ENCODE measurements around the gene PMPCA.

The PMPCA gene

DNA sequence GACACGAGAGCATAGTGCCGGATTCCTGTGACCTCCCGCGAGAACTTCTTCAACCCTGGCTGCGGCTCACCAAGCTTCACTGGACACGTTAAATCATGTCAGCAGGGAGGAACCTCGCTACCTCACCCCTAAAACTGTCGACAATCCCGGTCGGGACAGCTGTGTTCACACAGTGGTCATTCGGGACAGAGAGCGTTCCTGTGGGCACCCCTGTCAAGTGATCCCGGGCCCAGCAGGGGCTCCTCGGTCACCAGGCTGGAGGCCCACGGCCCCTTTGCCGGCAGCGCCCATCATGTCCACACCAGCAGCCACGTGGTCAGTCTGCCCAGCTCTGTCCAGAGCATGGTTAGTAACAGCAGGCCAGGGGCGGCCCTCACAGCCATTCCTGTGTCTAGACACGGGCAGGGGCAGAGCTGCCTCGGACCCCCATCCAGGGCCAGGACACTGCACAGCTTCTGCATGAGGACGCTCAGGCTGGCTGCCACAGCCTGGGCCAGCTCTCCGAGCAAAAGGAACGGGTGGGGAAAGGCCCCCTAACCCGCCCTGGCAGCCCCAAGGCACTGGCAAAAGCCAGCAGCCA, 25.7 kb downstream of the PMPCA start:
- DNase-seq (ENCODE audit: low read depth in 3 of 3): no peak

DNA sequence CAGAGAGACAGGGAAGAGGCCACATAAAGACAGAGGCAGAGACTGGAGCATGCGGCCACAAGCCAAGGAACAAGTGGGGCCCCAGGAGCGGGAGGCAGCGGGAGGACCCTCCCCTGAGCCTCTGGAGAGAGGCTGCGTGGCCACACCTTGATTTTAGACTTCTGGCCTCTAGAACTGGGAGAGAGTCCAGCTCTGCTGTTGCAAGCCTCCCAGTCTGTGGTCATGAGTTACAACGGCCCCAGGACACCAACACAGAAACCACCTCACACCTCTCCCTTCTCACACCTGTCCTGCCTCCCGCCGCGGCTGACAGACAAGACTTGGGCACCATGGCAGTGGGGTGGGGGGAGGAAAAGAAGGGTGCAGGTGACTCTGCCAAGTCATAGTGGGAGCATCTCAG, 27.0 kb downstream of the PMPCA start:
- no peak for DNase-seq (ENCODE audit: low read depth in 3 of 3)

DNA sequence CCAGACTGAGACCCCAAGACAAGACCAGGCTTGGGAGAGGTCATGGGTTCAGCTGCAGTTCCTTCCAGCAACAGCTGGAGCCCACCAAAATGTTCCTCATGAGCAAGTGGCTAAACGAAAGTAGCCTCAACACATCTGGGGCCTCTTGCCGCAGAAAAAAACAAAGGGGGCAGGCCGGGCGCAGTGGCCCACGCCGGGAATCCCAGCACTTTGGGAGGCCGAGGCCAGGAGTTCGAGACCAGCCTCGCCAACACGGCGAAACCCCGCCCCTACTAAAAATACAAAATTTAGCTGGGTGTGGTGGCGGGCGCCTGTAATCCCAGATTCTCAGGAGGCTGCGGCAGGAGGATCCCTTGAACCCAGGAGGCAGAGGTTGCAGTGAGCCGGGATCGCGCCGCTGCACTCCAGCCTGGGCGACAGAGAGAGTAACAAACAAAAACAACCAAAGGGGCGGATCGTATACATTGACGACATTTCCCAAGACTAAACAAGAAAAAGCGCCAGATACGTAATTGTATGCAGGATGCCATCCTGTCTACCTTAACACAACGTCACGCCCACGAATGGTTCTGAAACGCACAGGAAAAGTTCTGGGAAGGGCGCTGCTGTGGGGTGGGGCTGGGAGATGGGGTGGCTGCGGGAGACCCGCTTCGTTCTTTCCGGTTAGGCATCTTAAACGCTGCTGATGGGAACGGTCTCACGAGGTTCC, 27.5 kb downstream of the PMPCA start:
- DNase-seq (ENCODE audit: low read depth in 3 of 3): no peak

DNA sequence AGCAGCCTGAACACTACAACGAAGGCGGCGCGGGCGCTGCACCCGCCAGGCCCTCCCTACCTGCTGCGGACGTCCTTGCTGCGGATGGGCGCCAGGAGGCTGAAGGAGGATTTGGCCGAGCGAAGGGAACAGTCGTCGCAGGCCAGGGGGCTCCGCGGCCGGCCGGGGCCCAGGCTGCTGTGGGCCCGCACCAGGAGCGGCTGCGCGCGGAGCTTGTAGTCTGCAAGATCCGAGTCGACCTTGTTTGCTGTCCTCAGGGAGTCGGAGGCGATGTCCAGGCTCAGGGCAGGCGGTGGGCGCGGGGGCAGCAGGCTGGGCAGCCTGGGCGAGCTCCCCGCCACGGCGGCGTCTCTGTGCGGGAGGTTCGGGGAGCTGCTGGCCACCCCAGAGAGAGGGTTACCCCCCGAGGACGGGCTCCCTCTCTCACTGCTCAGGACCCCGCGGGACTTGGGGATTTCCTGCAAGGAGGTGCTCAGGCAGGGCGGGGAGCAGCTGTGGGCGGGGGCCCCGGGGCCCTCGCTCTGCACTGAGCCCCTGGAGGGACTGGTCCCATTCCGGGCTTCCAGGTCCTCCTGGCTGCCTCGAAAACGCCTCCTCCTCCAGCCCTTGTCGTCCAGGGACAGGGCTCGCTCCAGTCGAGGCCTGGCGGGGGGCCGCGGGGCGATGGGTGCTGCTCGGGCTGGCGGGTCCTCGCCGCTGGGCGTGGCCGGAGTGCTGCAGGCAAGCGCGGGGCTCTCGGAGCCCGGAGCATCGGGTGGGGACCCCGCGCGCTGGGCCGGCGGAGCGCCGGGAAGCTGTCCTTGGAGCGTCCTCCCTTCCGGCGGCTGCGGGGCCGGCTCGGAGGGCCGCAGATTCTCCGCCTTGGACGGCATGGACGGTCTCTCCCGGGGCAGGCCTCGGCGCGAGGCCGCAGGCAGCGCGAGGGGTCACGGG, 28.4 kb downstream of the PMPCA start:
- peak; percentile 42 to 46 (median 46) for DNase-seq (ENCODE audit: low read depth in 3 of 3)

DNA sequence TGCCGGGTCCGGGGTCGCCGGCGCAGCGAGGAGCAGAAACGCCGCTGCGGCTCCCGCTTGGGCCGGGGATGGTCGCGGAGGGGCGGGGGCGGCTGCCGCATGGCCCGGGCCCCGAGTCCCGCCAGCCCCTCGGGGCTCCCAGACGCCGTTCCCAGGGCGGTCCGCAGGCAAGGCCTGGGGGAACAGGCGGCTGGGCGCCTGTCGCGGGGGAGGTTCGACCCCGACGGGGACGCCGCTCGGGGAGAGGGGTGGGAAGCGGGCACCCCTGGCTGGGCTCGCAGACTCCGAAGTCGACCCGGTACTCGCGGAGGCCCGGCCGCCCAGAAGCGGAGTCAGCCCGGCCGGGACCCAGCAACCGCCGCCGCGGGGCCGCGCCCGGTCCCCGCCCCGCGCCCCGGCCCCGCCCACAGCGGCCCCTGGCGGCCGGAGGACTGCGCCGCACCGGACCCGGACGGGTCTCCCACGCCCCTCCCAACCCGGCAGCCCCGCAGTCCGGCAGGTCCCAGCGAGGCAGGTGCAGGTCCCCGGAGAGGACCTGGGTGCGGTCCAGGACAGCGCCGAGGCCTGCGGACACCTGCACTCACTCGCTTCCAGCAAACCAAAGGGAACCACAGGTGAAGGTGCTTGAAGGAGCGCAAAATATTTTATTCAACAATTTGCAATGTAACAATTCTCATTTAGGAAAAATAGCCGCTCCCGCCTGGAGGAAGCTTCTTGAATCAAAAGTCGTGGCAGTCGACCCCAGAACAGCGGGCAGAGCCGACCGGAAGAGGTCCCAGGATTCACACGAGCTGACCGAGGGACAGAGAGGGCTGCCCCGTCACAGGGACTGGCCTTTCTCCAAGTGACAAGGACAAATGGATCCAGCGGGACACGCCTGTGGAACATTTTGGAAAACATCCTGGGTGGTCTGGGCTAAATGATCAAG, 29.3 kb downstream of the PMPCA start, which contains the start of gene INPP5E:
TSS of gene INPP5E (minus strand) at position 365 of the 928 bp plus-strand sequence. CDS start 426 bp downstream, outside the sequence.
- DNase-seq (ENCODE audit: low read depth in 3 of 3): peak; percentile 67 to 85 (median 74)

DNA sequence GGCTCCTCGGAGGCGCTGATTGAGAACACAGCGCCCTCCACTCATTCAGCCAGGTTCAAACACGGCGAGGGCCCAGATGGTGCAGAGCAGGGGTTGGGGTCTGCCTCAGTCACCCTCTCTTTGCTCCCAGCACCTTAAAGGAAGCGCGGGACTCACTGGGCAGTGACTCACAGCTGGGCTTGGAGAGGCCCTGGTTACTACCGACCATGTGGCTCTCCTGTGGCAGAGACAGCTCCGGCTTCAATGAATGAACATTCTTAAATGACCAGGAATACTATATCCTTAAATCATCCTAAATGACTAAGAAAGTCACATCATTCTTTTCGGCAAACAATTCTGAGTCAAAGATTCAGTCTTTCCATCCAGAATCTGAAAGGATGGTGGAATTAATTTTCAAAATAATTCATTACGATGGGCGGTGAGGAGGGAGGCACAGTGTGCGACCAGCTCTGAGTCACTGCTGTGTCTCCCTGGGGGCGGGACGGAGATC, 30.8 kb downstream of the PMPCA start:
- DNase-seq (ENCODE audit: low read depth in 3 of 3): no peak

DNA sequence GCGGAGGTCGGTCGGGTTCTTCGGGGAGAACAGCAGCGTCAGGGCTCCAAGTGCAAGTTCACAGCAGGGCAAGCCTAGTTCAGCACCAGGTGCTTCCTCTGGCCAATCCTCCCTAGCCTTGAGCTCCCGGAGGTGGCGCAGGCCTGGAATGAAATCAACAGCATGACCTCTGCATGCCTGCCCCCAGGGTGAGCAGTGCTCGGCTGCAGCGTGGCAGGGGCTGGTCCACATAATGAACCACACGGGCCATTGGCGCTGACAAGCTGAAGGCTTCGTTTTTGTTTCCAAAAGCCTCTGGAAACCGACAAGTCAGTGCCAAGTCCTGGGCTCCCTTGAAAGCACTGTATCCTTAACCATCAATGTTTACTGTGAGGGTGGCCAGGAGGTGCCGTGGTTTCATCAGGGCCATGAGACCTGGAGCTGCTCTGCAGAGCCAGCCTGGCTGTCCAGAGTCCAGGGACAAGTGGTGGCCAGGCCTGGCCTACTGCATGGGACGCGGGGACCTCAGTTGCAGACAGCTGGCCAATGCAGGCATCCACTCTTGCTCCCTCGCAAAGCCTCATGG, 31.3 kb downstream of the PMPCA start:
- DNase-seq (ENCODE audit: low read depth in 3 of 3): no peak

DNA sequence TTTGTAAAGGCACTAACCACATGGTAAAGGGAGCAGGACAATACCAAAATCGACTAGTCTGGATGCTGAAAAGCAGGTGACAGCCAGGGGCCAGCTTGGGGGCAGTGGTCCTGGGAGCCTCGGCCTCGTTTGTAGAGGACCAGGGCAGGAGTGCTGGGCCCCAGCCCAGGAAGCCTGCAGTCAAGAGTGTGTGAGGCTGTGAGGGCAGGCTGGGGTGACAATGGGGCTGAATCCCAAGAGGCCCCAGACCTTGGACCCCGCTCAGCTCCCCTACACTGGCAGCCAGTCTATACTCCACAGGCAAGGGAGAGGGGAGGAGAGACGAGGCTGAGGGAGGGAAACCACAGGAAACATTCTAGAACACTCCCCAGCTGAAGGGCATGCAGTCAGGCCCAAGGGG, 31.8 kb downstream of the PMPCA start:
- DNase-seq (ENCODE audit: low read depth in 3 of 3): no peak

DNA sequence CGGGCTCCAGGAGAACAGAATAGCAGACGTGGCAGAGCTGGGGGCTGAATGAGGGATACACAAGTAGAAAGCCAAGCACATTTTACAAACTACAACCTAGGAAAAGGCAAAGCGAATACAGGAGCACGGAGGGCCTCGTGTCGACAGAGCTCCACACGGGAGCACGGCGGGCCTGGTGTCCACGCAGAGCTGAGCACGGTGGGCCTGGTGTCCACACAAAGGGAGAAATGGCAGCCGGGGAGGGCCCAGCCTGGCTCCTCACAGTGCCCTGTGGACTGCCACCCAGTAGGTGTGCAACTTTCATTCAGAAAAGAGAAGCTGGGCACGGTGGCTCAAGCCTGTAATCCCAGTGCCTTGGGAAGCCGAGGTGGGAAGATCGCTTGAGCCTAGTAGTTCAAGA, 32.6 kb downstream of the PMPCA start:
- DNase-seq (ENCODE audit: low read depth in 3 of 3): no peak

DNA sequence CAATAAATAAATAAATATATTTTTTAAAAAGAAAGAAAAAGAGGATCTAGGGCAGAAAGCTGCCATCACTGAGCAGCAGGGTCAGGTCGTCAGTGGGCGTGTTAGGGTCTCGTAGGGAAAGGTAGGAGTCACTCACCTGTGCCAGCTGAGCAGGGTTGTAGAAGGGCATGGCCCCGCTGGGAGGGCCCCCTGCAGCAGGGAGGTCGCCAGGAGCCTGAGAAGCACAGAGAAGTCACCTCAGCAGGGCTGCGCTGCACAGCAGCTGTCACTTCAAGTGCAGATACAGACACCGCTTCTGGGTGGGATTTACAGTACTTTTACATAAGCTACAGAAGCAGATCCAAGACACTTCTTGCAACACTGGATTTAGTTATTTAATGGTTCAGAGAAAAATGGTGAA, 33.2 kb downstream of the PMPCA start:
- no peak for DNase-seq (ENCODE audit: low read depth in 3 of 3)

DNA sequence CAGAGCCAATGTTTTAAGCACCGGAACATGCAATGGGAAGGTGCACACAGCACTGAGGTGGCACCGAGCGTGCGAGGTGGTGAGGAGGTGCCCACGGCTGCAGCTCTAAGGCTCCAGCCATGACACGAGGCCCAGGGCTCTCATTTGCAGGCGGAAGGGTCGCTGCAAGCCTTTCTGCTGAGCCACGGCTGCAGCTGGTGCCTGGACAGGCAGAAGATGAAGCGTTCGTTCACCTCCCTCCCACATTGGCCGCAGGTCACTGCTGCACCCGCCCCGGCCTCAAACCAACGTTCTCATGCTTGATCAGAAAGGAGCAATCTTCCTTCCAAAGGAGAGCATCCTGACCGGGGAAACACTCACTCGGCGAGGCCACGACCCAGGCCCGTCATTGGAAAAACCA, 33.6 kb downstream of the PMPCA start:
- DNase-seq (ENCODE audit: low read depth in 3 of 3): no peak

DNA sequence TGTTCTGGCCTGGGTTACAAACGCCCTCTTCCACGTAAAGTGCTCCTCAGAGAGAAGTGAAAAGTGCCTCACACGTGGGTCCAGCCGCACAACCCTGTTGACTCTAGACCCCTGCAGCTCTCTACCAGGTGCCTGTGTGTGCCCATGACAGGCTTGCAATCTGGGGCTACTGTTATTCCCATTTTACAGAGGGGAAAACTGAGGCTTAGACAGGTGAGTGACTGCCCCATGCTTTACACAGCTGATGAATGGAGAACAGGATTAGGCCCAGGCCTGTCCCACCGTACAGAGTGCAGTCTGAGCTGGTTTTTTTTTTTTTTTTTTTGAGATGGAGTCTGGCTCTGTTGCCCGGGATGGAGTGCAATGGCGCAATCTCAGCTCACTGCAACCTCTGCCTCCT, 35.3 kb downstream of the PMPCA start:
- DNase-seq (ENCODE audit: low read depth in 3 of 3): no peak

DNA sequence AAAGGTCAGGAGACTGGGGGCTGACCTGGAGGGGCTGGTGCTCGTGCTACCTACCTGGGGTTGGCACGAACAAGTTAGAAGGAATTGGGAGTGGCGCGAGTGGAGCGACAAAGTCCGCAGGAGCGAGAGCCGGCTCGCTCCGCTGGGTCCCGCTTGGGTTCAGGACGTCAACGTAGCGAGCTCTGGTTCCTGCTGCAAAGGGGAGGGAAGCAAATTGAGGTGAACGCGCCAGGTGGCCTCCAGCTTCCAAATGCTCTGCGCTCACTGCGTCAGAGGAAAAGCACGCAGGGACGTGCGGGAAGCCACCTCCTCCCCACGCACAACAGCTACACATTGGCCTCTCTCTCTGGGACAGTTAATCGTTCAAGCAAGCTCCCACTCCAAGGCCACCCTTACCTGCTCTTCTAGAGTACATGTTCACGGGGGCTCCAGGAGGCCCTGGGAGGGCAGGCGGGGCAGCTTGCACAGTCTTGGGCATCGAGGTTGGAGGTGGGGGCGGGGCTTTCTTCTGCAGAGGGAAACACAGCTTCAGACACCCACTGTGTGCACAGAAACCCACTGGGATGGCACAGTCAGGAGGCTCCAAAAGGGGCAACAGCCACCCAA, 36.8 kb downstream of the PMPCA start:
- DNase-seq (ENCODE audit: low read depth in 3 of 3): no peak

DNA sequence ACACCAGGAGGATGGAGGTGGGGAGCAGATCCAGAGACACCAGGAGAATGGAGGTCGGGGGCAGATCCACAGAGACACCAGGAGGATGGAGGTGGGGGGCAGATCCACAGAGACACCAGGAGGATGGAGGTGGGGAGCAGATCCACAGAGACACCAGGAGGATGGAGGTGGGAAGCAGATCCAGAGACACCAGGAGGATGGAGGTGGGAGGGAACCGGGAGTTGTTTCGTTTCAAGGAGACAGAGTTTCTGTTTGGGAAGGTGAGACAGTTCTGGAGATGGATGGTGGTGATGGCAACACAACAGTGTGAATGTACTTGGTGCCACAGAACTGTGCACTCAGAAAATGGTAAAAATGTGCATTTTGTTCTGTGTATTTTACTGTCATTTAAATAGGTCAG, 38.2 kb downstream of the PMPCA start:
- DNase-seq (ENCODE audit: low read depth in 3 of 3): no peak

DNA sequence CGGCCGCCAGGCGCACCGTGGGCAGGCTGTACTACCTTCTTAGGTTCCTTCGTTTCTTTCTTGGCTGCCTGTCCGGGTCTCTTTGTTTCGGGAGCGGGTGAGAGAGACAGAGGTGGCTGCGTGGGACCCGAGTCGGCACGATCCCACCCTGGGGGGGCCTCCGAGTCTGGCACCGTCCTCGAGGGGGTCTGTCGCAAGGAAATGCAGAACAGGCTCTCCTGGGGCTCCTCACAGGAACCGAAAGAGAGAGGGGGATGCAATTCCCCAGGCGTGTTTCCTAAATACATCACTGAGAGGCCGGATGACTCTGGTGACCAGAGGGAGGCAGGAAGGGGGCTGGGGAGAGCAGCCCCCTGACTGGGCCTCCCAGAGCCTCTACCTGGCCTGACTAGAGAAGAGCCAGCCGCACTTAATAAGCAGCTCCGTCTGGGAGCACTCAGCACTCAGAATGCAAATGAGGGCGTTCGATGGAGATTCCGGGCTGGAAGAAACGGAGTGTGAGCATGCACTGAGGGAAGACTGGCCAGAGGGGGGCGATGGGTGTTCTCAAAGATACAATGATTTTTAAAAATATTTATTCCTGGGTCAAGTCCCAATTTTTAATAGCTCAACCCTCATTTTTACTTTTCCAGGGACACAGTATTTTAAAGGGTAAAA, 40.9 kb downstream of the PMPCA start:
- DNase-seq (ENCODE audit: low read depth in 3 of 3): no peak

DNA sequence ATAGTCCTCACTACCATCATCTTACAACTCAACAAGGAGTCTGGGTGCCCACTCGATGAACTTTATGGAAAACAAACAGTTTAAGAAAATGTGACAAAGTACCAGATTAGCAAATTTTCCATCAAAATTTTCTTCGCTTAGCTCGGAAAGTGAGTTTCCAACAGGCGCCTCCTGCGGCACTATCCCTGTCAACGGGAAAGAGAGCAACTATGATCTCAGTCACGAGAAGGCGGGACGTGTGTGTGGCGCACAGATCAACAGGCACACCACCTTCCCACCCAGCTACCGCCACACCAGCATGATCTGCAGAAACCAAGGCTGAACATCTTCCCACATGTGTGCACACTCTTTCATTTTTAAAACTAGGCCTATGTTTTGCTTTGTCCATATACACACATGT, 42.9 kb downstream of the PMPCA start:
- no peak for DNase-seq (ENCODE audit: low read depth in 3 of 3)

DNA sequence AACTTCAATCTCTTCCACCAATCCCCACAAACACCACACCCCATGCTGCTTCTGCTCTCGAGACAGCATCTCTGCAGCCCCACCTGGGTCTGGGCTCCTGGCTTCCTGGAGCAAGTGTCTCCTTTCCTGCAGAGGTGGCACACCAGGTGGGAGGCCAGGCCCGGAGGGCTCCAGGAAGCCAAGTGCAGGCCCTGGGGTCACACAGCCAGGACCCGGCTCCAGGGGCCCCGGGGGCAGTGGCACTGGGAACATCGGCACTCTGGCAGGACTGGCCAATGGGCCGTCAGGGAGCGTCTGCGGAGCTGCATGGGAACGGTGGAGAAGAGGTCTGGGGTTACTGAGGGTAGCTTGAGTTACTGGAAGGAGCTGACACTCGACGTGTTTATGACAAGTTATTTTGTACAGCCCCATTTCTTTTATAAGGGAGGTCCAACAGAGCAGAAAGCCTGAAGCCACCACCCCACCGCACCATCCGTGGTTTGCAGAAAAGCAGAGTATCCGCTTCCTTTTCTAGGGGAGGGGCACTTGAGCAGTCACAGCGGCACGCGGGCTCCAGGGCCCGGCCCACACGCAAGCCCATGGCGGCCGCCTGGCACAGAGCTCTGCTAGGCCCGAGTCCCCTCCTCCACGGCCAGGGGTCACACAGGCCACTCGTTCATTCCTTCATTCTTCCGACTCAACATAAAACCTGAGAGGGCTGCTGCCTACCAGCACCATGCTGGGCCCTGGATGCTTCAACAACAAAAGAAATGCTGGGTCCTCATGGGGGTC, 43.8 kb downstream of the PMPCA start:
- DNase-seq (ENCODE audit: low read depth in 3 of 3): no peak

DNA sequence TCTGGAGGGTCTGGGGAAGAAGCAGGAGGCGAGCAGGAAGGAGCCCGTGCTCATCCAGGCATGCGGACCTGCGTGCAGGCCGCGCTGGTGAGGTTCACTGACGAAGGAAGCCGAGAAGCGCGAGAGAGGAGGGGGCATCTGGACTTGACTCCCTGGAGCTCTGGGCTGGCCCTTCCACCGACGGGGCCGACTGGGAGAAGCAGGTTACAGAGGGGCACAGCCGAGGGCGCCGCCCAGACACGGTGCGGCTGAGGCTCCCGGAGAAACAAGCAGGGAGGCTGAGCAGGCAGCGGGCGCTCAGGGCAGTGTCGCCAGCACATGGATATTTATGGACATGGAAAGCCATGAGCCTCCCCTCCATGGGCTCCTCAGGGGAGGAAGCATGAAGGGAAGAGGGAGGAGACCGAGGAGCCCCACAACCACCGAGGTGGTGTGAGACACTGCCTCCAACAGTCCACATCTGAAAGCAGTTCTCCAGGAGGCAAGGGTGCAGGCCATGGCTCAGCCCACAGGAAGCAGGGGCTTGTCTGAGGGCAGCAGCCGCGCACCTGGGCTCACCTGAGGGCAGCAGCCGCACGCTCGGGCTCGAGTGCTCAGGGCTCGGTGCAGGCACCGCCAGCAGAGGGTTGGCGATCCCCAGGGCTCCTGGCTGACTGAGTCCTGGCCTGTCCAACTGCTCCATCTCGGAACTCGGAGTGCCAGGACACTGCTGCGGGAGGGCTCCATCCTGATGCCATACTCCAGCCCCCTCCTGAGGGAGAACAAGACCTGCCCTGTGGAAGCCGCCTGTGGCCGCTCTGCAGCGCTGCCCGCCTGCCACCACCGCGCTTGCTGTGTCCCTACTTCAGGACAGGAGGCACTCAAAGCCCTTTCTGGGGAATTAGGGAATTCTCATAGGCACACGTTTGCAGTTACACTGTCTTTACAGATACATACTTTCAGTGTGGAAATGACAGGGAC, 44.9 kb downstream of the PMPCA start:
- DNase-seq (ENCODE audit: low read depth in 3 of 3): no peak
